OCI-LY3 (cell line): ENCODE data around the gene PPARGC1A.

Experiments
- H2AFZ ChIP-seq: fragments of 200-600, 300-600 bp; shearing (Covaris generic); 2 replicates; pipeline ENCODE4 v1.6.0; 2014; ENCODE audit warnings: antibody characterized with exemption, low read depth, low read length
- H3K27ac ChIP-seq: fragments of 200-600, 300-600 bp; sonication (generic); 2 replicates; pipeline ENCODE4 v1.5.1; 2014; ENCODE audit warnings: mild to moderate bottlenecking, low read length, moderate library complexity, mixed read lengths
- H3K27me3 ChIP-seq: fragments of 200-600, 300-600 bp; sonication (generic); 2 replicates; pipeline ENCODE4 v1.6.1; 2014; ENCODE audit warnings: low read depth, low read length, mixed read lengths
- H3K36me3 ChIP-seq: fragments of 200-600, 300-600 bp; sonication (generic); replicated peaks from 2 replicates; pipeline ENCODE3; 2014; ENCODE audit warnings: low read depth, low read length, mixed read lengths
- H3K4me1 ChIP-seq: fragments of 300-600, 200-600 bp; sonication (generic); 2 replicates; pipeline ENCODE4 v1.6.1; 2014; ENCODE audit warnings: low read length, mixed read lengths
- H3K4me2 ChIP-seq: fragments of 200-600, 300-600 bp; sonication (generic); 2 replicates; pipeline ENCODE4 v1.6.1; 2014; ENCODE audit warnings: low read length, mixed read lengths
- H3K4me3 ChIP-seq: fragments of 300-600, 200-600 bp; sonication (generic); 2 replicates; pipeline ENCODE4 v1.5.1; 2014; ENCODE audit warnings: antibody characterized with exemption, mild to moderate bottlenecking, low read length, moderate library complexity
- H3K79me2 ChIP-seq: fragments of 300-600, 200-600 bp; shearing (Covaris generic); 2 replicates; pipeline ENCODE4 v1.6.1; 2014; ENCODE audit warnings: mild to moderate bottlenecking, low read length, mixed read lengths
- H3K9ac ChIP-seq: fragments of 300-600, 200-600 bp; shearing (Covaris generic); 2 replicates; pipeline ENCODE4 v1.6.0; 2014; ENCODE audit warnings: mild to moderate bottlenecking, low read length, moderate library complexity
- H3K9me3 ChIP-seq: fragments of 200-600, 300-600 bp; shearing (Covaris generic); 2 replicates; pipeline ENCODE4 v1.6.1; 2014; ENCODE audit warnings: low read length, mixed read lengths; ENCODE audit not compliant: insufficient read depth
- H4K20me1 ChIP-seq: fragments of 200-600, 300-600 bp; sonication (generic); 2 replicates; pipeline ENCODE4 v1.6.1; 2016; ENCODE audit warnings: low read length, mixed read lengths; ENCODE audit not compliant: insufficient read depth
- CTCF ChIP-seq: fragments of 200-600, 300-600 bp; sonication (generic); IDR thresholded peaks from 2 replicates; pipeline ENCODE4 v1.5.1; 2014; ENCODE audit warnings: antibody characterized with exemption, low read length, low read depth
- EZH2phosphoT487 ChIP-seq: fragments of 200-600 bp; shearing (Covaris generic); IDR thresholded peaks from 2 replicates; pipeline ENCODE4 v1.6.1; 2018; ENCODE audit warnings: antibody characterized with exemption, mixed run types, low read depth

The PPARGC1A gene

GRCh38 chr4:23889391-23889790 lies 456 bp downstream of the PPARGC1A start:
- H3K79me2 ChIP-seq, result no peaks in the 10 kb centered on the region
- no peak overlapping the region for H3K4me3 ChIP-seq
- no peaks in the 10 kb centered on the region for H4K20me1 ChIP-seq
- no peak overlapping the region for H3K27ac ChIP-seq
- H2AFZ ChIP-seq, result no peak overlapping the region
- no peaks in the 10 kb centered on the region for H3K9me3 ChIP-seq
- H3K36me3 ChIP-seq, result no peaks in the 10 kb centered on the region
- no peak overlapping the region for H3K9ac ChIP-seq
- no peak for TF ChIP-seq CTCF
- TF ChIP-seq EZH2phosphoT487, result no peak
- no peaks in the 10 kb centered on the region for H3K4me1 ChIP-seq
- no peaks in the 10 kb centered on the region for H3K27me3 ChIP-seq
- H3K4me2 ChIP-seq, result peak overlapping the region; percentile 42

GRCh38 chr4:23888421-23889319 lies 1.2 kb downstream of the PPARGC1A start:
- no peak overlapping the region for H2AFZ ChIP-seq
- no peaks in the 10 kb centered on the region for H4K20me1 ChIP-seq
- H3K4me3 ChIP-seq, result no peak overlapping the region
- H3K27me3 ChIP-seq, result no peaks in the 10 kb centered on the region; the same call in 1 of the 2 replicates
- H3K9me3 ChIP-seq, result no peaks in the 10 kb centered on the region
- no peaks in the 10 kb centered on the region for H3K4me1 ChIP-seq
- H3K79me2 ChIP-seq, result no peaks in the 10 kb centered on the region
- H3K27ac ChIP-seq, result no peak overlapping the region
- H3K4me2 ChIP-seq, result no peak overlapping the region
- TF ChIP-seq CTCF, result no peak
- no peak for TF ChIP-seq EZH2phosphoT487
- H3K36me3 ChIP-seq, result no peaks in the 10 kb centered on the region
- no peak overlapping the region for H3K9ac ChIP-seq

- no peak overlapping the region for H3K4me3 ChIP-seq
- TF ChIP-seq EZH2phosphoT487, result no peak
- no peak for TF ChIP-seq CTCF
- H3K27ac ChIP-seq, result no peak overlapping the region
- H3K4me1 ChIP-seq, result no peaks in the 10 kb centered on the region
- H4K20me1 ChIP-seq, result no peaks in the 10 kb centered on the region
- H3K36me3 ChIP-seq, result no peaks in the 10 kb centered on the region
- no peak overlapping the region for H3K9ac ChIP-seq
- H3K9me3 ChIP-seq, result no peaks in the 10 kb centered on the region
- H3K27me3 ChIP-seq, result no peaks in the 10 kb centered on the region; the same call in 1 of the 2 replicates
- no peaks in the 10 kb centered on the region for H3K79me2 ChIP-seq
- H3K4me2 ChIP-seq, result no peak overlapping the region
- H2AFZ ChIP-seq, result no peak overlapping the region
Observed at GRCh38 chr4:23887989-23888388, 1.9 kb downstream of the PPARGC1A start.

GRCh38 chr4:23887173-23887572 lies 2.7 kb downstream of the PPARGC1A start:
- Histone ChIP-seq H3K9me3 (no peaks in the 10 kb centered on the region), H2AFZ (no peak overlapping the region), H3K79me2 (no peaks in the 10 kb centered on the region), H3K4me1 (no peaks in the 10 kb centered on the region), H3K4me2 (no peak overlapping the region), H3K9ac (no peak overlapping the region), H3K36me3 (no peaks in the 10 kb centered on the region), H3K4me3 (no peak overlapping the region), H4K20me1 (no peaks in the 10 kb centered on the region), H3K27ac (no peak overlapping the region), H3K27me3 (no peaks in the 10 kb centered on the region; the same call in 1 of the 2 replicates)
- TF ChIP-seq EZH2phosphoT487 (no peak), CTCF (no peak)
